GM12864 (cell line): ENCODE data around the gene ARRDC3.
"Not testable (repeated sequence)": the region's sequence is repeated elsewhere in the genome, so short reads cannot be mapped to it uniquely, and the experiment has no call there.

Source experiments
- DNase-seq: peaks from one replicate; pipeline ENCODE4 v3.0.0-alpha.2; 2011; ENCODE audit warnings: low read depth
- H3K4me3 ChIP-seq: 2 replicates; pipeline ENCODE4 v1.5.1; 2011; ENCODE audit warnings: mild to moderate bottlenecking, low read depth, low read length, control low read depth
- CTCF ChIP-seq: IDR thresholded peaks from 2 replicates; pipeline ENCODE4 v1.5.1; 2011; ENCODE audit warnings: low read depth, mild to moderate bottlenecking, moderate library complexity, low read length, control low read depth, inconsistent platforms; ENCODE audit errors: missing control alignments

The ARRDC3 gene

DNA sequence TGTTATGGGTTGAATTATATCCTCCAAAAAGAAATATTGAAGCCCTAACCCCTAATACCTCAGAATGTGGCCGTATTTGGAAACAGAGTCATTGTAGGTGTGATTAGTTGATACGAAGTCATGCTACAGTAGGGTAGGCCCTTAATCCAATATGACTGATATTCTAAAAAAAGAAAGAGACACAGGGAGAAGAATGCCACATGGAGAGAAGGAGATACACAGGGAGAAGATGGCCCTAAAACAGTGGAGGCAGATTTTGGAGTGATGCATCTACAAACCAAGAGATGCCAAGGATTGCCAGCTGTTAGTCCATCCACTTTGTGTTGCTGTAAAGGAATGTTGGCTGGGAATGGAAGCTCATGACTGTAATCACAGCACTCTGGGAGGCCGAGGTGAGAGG lies 21.3 kb downstream of the ARRDC3 start:
- no peak for TF ChIP-seq CTCF
- no peak for DNase-seq
- no peak overlapping the region for H3K4me3 ChIP-seq

DNA sequence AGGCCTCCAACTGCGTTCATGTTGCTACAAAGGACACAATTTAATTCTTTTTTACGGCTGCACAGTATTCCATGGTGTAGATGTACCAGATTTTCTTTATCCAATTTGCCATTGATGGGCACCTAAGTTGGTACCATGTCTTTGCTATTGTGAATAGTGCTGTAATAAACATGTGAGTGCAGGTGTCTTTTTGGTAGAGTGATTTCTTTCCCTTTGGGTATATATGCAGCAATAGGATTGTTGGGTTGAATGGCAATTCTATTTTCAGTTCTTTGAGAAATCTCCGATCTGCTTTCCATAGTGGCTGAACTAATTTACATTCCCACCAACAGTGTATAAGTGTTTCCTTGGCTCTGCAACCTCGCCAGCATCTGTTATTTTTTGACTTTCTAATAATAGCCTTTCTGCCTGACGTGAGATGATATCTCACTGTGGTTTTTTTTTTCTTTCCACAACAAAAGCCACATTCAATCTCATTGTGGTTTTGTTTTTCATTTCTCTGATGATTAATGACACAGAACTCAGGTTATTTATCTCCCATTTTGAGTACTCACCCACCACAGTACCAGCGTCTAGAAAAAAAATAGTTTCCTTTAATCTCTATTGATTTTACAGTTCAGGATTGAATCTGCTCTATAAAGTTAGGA lies 21.9 kb downstream of the ARRDC3 start:
- no peak for TF ChIP-seq CTCF
- no peak for DNase-seq
- H3K4me3 ChIP-seq = no peak overlapping the region

GRCh38 chr5:91359962-91360609 lies 23.0 kb downstream of the ARRDC3 start:
- no peak overlapping the region for H3K4me3 ChIP-seq
- TF ChIP-seq CTCF = no peak
- DNase-seq = no peak

DNA sequence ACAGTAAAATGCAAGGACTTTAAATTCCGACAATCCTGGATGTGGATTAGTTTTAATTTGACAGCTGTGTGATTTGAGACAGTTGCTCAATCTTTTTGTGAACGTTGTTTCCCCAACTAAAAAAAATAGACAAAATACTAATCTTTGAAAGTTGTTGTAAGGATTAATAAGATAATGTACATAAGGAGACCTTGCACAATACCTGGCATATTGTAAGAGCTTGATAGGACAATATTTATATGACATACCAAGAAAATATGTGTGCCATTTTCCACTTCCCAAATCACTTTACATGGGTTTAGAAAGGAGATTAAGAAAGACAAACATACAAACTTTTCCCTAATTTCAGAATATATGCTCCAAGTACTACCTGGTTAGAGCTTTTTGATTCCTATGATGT lies 25.3 kb downstream of the ARRDC3 start:
- no peak for DNase-seq
- H3K4me3 ChIP-seq = no peak overlapping the region
- TF ChIP-seq CTCF = no peak

DNA sequence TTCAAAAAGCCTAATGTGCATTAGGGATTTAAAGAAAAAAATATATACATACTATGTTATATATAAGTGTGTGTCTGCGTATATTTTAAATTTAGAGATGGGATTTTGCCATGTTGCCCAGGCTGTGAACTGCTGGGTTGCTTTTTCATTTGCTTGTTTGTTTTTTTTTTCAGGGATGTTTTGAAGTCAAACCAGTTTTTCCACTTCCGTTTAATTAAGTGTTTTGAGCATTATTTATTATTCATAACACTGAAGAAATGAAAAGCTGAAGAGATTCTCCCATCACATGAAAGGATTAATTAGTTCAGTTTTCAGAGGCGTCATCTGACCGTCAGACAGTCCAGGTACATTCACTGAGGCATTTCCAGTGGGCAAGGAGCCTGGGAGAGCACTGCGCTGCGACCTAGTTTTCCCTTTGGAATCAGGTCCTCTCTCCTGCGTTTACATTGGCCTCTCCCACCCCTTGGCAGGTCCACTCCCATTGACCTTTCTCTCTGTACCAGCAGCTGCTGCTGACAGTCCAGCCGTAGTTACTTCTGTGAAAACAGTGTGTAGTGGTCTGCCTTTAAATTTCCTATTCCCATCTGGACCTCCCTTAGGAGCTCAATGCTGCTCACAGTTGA lies 26.0 kb downstream of the ARRDC3 start:
- H3K4me3 ChIP-seq = no peak overlapping the region
- no peak for DNase-seq
- TF ChIP-seq CTCF = no peak

DNA sequence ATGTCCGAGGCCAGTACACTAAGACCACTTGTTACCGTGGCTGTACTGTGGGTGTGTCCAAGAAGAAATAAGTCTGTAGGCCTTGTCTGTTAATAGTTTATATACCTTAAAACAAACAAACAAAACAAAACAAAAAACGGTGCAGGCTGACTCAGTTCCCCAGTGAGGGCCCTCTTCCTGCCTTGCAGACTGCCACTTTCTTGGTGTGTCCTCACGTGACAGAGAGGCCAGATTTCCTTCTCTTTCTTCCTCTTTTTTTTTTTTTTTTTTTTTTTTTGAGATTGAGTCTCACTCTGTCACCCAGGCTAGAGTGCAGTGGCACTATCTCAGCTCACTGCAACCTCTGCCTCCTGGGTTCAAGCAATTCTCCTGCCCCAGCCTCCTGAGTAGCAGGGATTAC lies 28.2 kb downstream of the ARRDC3 start:
- not testable (repeated sequence) for H3K4me3 ChIP-seq
- DNase-seq = peak; percentile 35

GRCh38 chr5:91352831-91353695 lies 30.1 kb downstream of the ARRDC3 start:
- no peak overlapping the region for H3K4me3 ChIP-seq
- no peak for TF ChIP-seq CTCF
- DNase-seq = no peak
